Ramos (cell line): Measurements from ENCODE around the gene NEK8.

Source experiments
- in situ Hi-C: fragments of 300-500 bp; cut with MboI; formaldehyde crosslinking; loops from one replicate; pipeline ENCODE4 v1.14.3; 2022; ENCODE audit warnings: low sequenced_read_pairs; ENCODE audit not compliant: unreplicated experiment

The NEK8 gene

DNA sequence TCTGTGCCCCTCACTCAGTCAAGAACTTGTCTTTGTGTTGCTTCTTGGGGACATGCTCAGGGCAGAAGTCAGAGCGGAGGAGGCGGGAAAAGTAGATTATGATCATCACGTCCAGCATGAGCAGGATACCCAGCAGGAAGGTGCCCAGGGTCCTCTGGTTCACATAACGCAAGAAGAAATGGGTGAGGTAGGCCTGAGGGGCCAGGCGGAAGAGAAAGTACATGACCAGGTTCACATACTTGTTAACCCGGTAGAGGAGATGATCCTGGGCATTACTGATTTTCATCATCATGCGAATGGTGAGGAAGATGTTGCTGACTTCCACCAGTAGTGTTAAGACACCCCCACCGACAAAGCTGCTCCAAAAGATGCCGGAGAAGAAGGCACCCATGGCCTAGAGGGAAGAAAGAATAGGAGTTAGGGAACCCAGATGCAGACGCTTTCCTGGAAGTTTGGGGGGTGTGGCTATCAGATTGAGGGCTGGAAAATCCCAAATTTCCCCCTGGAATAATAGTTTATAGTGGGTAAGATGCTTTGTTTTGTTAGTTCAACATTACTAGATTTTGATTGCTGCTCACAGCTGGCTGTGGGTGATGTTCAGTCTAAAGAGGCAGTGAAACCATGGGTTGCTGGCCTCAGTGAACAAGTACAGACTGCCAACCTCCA is 4.0 kb upstream of the NEK8 start:
- in situ Hi-C loops = loop anchor here (25.0 kb wide), 2 partner anchors 838 to 988 kb away; partner anchors contain the start of genes ABHD15 and TP53I13

DNA sequence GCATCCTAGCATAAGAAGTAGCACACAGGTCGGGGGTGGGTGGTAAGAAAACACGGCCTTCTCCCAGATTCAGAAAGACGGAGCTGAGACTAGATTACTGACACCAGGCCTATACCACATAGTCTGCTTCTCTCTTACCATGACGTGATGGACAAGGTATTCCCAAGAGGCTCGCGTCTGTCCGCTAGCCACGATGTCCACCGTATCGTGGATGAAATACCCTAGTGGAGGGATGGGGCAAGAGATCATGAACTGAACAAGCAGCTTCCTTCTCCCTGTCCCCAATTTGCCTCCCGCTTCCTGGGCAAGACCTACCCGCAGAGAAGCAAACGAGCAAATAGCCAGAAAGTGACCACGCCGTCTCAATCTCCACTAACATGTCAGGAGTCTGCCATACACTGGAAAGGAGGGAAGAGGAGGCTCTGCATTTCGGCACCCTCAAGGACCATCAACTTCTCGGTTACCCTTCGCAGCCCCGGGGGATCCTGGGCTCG is 3.4 kb upstream of the NEK8 start:
- in situ Hi-C loops = loop anchor here (25.0 kb wide), 2 partner anchors 837 to 987 kb away; partner anchors contain the start of genes ABHD15 and TP53I13

DNA sequence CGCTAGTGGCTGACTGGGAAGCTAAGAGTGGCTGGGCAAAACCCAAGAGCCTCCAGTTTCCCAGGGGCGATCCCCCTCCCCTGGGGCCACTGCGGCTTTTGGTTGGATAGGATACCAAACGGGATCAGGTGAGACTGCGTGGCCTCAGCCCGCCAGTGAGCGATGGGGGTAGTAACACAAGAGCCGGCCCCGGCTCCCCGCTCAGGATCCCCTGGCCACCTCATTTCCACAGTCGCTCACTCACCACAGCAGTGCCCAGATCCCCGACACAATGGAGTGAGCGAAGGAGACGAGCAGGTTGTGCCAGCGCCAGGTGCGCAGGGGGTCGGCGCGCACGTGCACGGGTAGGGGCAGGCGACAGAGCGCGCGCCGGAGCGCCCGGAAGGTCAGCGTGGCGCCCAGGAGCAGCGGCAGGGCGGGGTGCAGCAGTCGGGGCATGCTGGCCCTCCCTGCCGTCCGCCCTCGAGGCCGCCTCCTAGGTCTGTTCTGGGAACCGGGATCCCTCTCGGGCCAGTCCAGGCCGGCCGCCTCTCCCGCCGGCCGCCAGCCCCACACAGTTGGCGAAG is 2.8 kb upstream of the NEK8 start:
- in situ Hi-C loops = loop anchor here (25.0 kb wide), 2 partner anchors 837 to 987 kb away; partner anchors contain the start of genes ABHD15 and TP53I13

DNA sequence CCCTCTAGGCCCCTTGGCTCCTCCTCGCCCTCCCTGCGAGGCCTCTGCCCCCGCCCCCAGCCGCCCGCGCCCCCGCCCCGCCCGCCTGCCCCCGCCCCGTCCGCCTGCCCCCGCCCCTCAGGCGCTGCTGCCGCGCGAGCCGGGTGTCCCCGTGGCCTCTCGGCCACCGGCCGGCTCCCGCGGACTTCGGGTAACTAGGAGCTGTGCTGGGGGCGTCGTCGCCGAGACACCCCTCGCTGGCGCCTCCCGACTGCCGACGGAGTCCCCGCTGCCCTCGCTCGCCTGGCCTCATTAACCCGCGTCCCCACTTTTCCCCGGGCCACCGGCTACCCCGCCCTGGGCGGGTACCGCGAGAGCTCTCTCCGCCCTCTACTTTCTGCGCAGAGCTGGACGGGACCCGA is 2.4 kb upstream of the NEK8 start, which contains the start of gene TLCD1:
Gene TLCD1, minus strand, starts transcription at position 8 of the 401 bp plus-strand sequence. CDS start 136 bp downstream, outside the sequence.
- in situ Hi-C loops = loop anchor here (25.0 kb wide), 2 partner anchors 836 to 986 kb away; partner anchors contain the start of genes ABHD15 and TP53I13

DNA sequence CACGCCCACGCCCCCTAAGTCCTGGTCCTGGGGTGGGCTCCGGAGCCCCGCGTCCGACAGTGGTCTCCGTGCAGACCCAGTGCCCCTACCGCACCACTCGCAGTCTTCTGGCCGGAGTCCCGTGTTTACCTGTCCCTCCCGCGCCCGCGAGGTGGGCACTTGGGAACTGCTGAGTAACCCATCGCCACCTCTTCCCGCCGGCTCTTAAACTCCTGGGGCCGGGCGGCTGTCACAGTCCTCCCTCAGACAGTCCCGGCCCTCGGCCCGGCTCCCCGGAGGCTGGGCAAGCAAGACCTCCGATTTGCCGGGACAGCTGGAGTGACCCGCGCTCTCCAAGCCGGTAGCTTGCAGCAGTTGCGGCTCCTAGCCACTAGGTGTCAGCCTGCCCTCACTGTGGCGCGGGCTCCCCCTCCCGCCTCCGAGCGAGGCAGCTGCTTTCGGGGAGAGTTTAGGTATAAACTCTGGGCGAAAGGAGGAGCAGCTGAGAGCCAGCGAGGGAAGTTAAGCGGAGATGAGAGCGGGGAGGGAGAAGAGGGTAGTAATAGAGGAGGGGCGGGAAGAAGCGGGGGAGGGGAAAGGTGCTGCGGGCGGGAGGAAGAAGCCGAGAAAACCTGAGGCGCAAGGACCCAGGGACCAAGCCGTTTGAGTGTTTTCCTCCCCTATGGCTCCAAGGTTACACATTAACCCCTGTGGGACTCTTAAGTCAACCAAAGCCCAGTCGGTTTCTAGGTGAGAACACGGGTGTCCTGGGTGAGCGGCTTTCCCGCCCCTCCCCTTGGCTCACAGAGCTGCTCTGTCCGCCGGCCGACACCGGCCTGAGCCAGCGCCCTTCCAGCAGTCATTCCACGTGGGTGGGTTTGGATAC is 1.7 kb upstream of the NEK8 start:
- in situ Hi-C loops = loop anchor here (25.0 kb wide), 2 partner anchors 835 to 985 kb away; partner anchors contain the start of genes ABHD15 and TP53I13

DNA sequence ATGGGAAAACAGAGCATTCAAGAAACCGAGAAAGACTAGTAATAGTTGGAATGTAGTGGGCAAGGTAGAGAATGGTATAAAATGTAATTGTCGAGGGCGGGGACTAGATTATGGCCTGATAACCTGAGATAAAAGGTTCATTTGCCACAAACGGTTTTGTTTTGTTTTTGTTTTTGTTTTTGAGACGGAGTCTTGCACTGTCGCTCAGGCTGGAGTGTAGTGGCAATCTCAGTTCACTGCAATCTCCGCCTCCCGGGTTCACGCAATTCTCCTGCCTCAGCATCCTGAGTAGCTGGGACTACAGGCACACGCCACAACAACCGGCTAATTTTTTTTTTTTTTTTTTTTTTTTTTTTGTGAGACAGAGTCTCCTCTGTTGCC is 1.4 kb downstream of the NEK8 start:
- in situ Hi-C loops = loop anchor here (25.0 kb wide), 2 partner anchors 832 to 982 kb away; partner anchors contain the start of genes ABHD15 and TP53I13

DNA sequence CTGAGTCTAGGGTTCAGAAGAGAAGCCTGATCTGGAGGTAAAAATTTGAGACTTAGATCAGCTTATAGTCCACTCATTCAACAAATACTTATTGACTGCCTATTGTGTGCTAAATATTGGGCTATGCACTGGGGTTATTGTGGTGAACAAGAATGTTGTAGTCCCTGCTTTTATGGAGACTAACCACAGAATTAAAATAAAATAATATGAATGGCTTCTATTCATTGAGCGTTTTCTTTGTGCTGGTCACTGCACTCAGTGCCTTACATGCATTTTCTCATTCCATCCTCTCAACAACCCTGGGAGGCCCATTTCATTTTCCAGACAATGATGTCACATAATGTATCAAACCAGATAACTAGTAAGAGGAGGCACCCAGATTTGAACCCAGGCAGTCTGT is 4.8 kb downstream of the NEK8 start:
- in situ Hi-C loops = loop anchor here (25.0 kb wide), 2 partner anchors 829 to 979 kb away; partner anchors contain the start of genes ABHD15 and TP53I13

DNA sequence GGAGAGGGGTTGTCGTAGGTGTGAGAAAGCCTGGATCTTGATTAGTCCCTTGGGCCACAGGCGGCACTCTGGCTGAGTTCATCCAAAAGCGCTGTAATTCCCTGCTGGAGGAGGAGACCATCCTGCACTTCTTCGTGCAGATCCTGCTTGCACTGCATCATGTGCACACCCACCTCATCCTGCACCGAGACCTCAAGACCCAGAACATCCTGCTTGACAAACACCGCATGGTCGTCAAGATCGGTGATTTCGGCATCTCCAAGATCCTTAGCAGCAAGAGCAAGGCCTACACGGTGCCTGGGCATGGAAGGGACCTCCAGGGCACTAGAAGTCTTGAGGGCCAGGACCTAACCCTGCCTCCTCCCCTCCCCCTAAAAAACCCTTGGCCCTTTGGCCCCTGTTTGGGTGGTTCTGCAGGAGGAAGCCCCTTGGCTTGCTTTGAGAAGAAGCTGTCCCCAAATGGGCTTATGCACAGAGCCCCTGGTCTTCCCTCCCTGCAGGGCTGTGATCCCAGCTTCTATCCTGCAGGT is 6.2 kb downstream of the NEK8 start:
- in situ Hi-C loops = loop anchor here (25.0 kb wide), 2 partner anchors 828 to 978 kb away; partner anchors contain the start of genes ABHD15 and TP53I13

DNA sequence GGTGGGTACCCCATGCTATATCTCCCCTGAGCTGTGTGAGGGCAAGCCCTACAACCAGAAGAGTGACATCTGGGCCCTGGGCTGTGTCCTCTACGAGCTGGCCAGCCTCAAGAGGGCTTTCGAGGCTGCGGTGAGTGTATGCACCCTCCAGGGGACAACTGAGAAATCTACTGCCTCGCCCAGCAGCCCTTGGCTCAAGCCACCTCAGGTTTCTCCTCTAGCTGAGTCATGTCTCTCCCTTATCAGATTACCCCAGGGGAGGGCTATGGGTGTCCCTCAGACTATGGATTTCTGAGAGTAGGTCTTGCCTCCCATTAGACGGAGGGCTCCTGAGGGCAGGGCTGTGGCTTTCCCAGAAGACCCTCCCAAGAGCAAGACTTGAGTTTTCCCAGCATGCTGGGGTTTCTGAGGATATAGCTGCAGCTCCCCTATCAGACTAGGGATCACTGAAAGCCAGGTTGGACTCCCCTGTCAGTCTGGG is 6.7 kb downstream of the NEK8 start:
- in situ Hi-C loops = loop anchor here (25.0 kb wide), 2 partner anchors 827 to 977 kb away; partner anchors contain the start of genes ABHD15 and TP53I13

DNA sequence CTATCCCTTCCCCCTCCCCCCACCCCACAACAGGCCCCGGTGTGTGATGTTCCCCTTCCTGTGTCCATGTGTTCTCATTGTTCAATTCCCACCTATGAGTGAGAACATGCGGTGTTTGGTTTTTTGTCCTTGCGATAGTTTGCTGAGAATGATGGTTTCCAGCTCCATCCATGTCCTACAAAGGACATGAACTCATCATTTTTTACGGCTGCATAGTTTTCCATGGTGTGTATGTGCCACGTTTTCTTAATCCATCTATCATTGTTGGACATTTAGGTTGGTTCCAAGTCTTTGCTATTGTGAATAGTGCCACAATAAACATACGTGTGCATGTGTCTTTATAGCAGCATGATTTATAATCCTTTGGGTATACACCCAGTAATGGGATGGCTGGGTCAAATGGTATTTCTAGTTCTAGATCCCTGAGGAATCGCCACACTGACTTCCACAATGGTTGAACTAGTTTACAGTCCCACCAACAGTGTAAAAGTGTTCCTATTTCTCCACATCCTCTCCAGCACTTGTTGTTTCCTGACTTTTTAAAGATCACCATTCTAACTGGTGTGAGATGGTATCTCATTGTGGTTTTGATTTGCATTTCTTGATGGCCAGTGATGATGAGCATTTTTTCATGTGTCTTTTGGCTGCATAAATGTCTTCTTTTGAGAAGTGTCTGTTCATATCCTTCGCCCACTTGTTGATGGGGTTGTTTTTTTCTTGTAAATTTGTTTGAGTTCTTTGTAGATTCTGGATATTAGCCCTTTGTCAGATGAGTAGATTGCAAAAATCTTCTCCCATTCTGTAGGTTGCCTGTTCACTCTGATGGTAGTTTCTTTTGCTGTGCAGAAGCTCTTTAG is 7.6 kb downstream of the NEK8 start:
- in situ Hi-C loops = loop anchor here (25.0 kb wide), 2 partner anchors 826 to 976 kb away; partner anchors contain the start of genes ABHD15 and TP53I13

DNA sequence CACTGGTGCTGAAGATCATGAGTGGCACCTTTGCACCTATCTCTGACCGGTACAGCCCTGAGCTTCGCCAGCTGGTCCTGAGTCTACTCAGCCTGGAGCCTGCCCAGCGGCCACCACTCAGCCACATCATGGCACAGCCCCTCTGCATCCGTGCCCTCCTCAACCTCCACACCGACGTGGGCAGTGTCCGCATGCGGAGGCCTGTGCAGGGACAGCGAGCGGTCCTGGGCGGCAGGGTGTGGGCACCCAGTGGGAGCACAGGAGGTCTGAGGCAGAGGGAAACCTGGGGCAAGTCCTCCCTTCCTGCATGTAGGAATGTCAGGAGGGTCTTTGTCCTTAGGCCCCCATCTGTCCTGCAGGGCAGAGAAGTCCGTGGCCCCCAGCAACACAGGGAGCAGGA is 8.7 kb downstream of the NEK8 start:
- in situ Hi-C loops = loop anchor here (25.0 kb wide), 2 partner anchors 825 to 975 kb away; partner anchors contain the start of genes ABHD15 and TP53I13

DNA sequence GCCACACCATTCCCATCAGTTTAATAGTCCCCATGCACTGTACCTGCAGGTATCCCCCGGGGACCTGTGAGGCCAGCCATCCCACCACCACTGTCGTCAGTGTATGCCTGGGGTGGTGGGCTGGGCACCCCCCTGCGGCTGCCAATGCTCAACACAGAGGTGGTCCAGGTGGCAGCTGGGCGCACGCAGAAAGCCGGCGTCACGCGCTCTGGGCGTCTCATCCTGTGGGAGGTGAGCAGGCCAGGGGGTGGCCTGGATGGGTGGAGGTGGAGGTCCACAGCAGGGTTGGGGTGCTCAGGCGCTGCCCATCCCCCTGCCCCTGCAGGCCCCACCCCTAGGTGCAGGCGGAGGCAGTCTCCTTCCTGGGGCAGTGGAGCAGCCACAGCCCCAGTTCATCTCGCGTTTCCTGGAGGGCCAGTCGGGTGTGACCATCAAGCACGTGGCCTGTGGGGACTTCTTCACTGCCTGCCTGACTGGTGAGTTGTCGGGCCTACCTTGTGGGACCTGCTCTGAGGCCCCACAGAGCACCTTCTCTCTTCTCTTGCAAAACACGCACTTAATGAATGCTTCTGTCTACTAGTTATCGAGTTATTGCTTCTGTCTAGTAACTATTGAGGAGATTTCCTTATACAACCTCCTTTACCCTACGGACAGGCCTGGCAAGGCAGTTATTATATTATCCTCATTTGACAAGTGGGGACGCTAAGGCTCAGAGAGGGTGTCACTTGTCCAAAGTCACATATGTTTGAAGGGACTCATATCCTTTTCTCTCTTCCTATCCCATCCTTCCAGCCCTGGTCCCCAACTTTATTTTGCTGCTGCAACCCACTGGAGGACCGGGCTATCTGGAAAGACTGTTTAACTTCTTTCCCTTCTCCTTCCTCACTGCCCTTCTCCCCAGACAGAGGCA is 9.4 kb downstream of the NEK8 start:
- in situ Hi-C loops = loop anchor here (25.0 kb wide), 2 partner anchors 824 to 974 kb away; partner anchors contain the start of genes ABHD15 and TP53I13

DNA sequence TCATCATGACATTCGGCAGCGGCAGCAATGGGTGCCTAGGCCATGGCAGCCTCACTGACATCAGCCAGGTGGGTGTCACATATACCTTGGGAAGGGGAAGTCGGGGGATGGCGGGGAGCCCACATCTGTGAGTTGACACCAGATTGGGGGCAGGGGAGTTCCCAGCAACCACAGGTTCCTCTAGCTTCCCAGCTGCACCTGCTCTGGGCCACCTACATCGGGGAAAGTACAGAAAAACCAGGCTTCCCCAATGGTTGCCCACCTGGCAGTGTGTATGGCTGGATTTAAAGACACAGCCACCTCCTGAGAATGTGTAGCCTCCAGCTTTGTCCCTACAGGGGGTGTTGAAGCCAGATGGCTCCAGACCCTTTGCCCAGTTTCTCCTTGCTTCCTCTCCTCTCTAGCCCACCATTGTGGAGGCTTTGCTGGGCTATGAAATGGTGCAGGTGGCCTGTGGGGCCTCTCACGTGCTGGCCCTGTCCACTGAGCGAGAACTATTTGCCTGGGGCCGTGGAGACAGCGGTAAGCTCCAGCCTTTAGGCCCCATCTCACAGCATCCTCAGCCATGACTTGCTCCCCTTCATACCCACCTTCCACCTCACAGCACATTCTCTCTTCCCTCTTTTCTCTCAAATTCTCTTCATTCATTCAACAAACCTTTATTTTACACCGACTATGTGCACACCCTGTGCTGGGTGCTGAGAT is 10.2 kb downstream of the NEK8 start:
- in situ Hi-C loops = loop anchor here (25.0 kb wide), 2 partner anchors 823 to 973 kb away; partner anchors contain the start of genes ABHD15 and TP53I13

DNA sequence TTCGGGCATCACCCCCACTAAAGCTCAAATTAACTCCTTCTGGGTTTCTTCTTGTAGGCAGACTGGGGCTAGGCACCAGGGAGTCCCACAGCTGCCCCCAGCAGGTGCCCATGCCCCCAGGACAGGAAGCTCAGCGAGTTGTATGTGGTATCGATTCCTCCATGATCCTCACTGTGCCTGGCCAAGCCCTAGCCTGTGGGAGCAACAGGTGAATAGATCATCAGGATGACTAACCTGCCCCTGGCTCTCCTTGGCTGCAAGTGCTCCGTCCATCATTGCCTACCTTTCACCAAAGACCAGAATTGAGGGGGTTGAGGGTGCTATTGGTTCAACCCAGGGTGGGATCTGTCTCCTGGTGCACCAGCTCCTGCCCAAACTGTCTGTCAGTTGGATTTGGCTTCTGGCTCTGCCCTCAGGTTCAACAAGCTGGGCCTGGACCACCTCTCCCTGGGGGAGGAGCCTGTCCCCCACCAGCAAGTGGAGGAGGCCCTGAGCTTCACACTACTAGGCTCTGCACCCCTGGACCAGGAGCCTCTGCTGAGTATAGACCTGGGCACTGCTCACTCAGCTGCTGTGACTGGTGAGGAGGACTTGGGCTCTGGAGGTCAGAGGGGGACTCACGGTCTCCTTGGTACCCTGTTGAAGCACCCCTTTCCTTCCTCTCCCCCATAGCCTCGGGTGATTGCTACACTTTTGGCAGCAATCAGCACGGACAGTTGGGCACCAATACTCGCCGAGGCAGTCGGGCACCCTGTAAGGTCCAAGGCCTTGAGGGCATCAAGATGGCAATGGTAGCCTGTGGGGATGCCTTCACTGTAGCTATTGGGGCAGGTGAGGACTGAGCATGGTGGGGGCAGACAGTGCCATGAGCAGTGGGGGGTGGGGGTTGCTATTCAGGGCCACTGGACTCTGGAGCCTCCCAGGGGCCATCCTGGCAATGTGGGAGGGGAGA is 12.1 kb downstream of the NEK8 start:
- in situ Hi-C loops = loop anchor here (25.0 kb wide), 2 partner anchors 822 to 972 kb away; partner anchors contain the start of genes ABHD15 and TP53I13
